Measurements from ENCODE around the gene TSPAN9.

- TF ChIP-seq POLR2A (IDR thresholded peaks at IDR 0.05) (no peak), CTCF (IDR thresholded peaks at IDR 0.05) (no peak), POLR2AphosphoS5 (IDR thresholded peaks at IDR 0.05) (no peak)
Observed at GRCh38 chr12:3202096-3202495, 124.9 kb downstream of the TSPAN9 start.
